ENCODE measurements around the gene RBM17.
"Not testable (repeated sequence)": the region's sequence is repeated elsewhere in the genome, so short reads cannot be mapped to it uniquely, and the experiment has no call there.

DNA sequence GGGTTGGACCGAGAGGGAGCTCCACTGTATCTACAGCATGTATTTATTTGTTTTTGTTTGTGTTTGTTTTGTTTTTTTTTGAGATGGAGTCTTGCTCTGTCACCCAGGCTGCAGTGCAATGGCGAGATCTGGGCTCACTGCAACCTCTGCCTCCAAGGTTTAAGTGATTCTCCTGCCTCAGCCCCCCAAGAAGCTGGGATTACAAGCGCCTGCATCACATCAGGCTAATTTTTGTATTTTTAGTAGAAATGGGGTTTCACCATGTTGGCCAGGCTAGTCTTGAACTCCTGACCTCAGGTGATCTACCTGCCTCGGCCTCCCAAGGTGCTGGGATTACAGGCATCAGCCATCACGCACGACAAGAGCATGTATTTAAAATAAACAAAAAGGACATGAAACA is 45.5 kb upstream of the RBM17 start:
- TF ChIP-seq, protein P1, sequence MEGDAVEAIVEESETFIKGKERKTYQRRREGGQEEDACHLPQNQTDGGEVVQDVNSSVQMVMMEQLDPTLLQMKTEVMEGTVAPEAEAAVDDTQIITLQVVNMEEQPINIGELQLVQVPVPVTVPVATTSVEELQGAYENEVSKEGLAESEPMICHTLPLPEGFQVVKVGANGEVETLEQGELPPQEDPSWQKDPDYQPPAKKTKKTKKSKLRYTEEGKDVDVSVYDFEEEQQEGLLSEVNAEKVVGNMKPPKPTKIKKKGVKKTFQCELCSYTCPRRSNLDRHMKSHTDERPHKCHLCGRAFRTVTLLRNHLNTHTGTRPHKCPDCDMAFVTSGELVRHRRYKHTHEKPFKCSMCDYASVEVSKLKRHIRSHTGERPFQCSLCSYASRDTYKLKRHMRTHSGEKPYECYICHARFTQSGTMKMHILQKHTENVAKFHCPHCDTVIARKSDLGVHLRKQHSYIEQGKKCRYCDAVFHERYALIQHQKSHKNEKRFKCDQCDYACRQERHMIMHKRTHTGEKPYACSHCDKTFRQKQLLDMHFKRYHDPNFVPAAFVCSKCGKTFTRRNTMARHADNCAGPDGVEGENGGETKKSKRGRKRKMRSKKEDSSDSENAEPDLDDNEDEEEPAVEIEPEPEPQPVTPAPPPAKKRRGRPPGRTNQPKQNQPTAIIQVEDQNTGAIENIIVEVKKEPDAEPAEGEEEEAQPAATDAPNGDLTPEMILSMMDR (conservative IDR thresholded peaks at IDR 0.05; ENCODE audit: low read depth, low read length) = not testable (repeated sequence)
- TF ChIP-seq EZH2phosphoT487 (IDR thresholded peaks at IDR 0.05; ENCODE audit: borderline replicate concordance, low read length); EZH2 (IDR thresholded peaks at IDR 0.05; ENCODE audit: low read length, unreplicated experiment): not testable (repeated sequence)

Data from PC-3 (cell line).